Cardiac fibroblast (primary cell): ENCODE measurements around the gene ABHD2.

Experiments used
- DNase-seq, 2 donors: peaks; one replicate each; pipeline versions ENCODE4 v3.0.0 to v3.0.0-alpha.2; 2010; ENCODE audit warnings: low read depth in 2 of 2
- H3K4me3 ChIP-seq, 2 donors: replicated peaks in 1 of 2; 1 replicate in 1 of 2; 2 replicates in 1 of 2; pipeline ENCODE4 v1.5.1; 2011; ENCODE audit warnings: low read depth in 2 of 2, low read length in 2 of 2, mild to moderate bottlenecking in 2 of 2, moderate library complexity in 1 of 2
- TF ChIP-seq, protein P1 (sequence below): IDR thresholded peaks from one replicate; pipeline ENCODE4 v1.5.1; 2011; ENCODE audit warnings: low read depth, mild to moderate bottlenecking, low read length, inconsistent platforms

Gene ABHD2

GRCh38 chr15:89144491-89144890 is 56.2 kb downstream of the ABHD2 start:
- TF ChIP-seq, protein P1, sequence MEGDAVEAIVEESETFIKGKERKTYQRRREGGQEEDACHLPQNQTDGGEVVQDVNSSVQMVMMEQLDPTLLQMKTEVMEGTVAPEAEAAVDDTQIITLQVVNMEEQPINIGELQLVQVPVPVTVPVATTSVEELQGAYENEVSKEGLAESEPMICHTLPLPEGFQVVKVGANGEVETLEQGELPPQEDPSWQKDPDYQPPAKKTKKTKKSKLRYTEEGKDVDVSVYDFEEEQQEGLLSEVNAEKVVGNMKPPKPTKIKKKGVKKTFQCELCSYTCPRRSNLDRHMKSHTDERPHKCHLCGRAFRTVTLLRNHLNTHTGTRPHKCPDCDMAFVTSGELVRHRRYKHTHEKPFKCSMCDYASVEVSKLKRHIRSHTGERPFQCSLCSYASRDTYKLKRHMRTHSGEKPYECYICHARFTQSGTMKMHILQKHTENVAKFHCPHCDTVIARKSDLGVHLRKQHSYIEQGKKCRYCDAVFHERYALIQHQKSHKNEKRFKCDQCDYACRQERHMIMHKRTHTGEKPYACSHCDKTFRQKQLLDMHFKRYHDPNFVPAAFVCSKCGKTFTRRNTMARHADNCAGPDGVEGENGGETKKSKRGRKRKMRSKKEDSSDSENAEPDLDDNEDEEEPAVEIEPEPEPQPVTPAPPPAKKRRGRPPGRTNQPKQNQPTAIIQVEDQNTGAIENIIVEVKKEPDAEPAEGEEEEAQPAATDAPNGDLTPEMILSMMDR, result no peak
- H3K4me3 ChIP-seq, result no peak overlapping the region
- no peak for DNase-seq

- no peak for DNase-seq
- no peak overlapping the region for H3K4me3 ChIP-seq
- TF ChIP-seq, protein P1, result no peak
These were observed 58.1 kb downstream of the ABHD2 start for GRCh38 chr15:89146366-89146765.

- TF ChIP-seq, protein P1, result no peak
- no peak overlapping the region for H3K4me3 ChIP-seq
- no peak for DNase-seq
These were observed 59.9 kb downstream of the ABHD2 start for GRCh38 chr15:89148126-89148525.

- TF ChIP-seq, protein P1, result no peak
- DNase-seq, result no peak
- H3K4me3 ChIP-seq, result no peak overlapping the region
These were observed 61.3 kb downstream of the ABHD2 start for GRCh38 chr15:89149501-89150101.

- TF ChIP-seq, protein P1, result no peak
- no peak overlapping the region for H3K4me3 ChIP-seq
These were observed 62.0 kb downstream of the ABHD2 start for GRCh38 chr15:89150287-89150686.

GRCh38 chr15:89150762-89151664 is 62.8 kb downstream of the ABHD2 start:
- TF ChIP-seq, protein P1, result no peak
- no peak for DNase-seq
- H3K4me3 ChIP-seq, result no peak overlapping the region

More at GRCh38 chr15:89150287-89150686, 62.0 kb downstream of the ABHD2 start:
- no peak for DNase-seq
